Spinal cord (tissue), 10 donors: ENCODE data around the gene C1orf167. TPM values are rescaled to one million over a fixed set of nuclear protein-coding genes. Genes with fewer than 3 reads are reported as not detected.
"Not testable (repeated sequence)": the region's sequence is repeated elsewhere in the genome, so short reads cannot be mapped to it uniquely, and the experiment has no call there.

Experiments
- DNase-seq, 6 donors: peaks; one replicate each; pipeline versions ENCODE4 v3.0.0 to v3.0.0-alpha.2; 2013 to 2015; ENCODE audit warnings: low spot score in 6 of 6, low read depth in 4 of 6
- H3K27ac ChIP-seq: one replicate; pipeline ENCODE4 v1.5.1; 2013; ENCODE audit warnings: low read depth, low read length, control low read depth
- H3K27me3 ChIP-seq: one replicate; pipeline ENCODE4 v1.6.1; 2013; ENCODE audit warnings: low read length; ENCODE audit not compliant: control insufficient read depth, insufficient read depth
- H3K36me3 ChIP-seq: one replicate; pipeline ENCODE4 v1.6.1; 2013; ENCODE audit warnings: low read length; ENCODE audit not compliant: control insufficient read depth, insufficient read depth
- H3K4me1 ChIP-seq: one replicate; pipeline ENCODE4 v1.6.1; 2013; ENCODE audit warnings: low read length; ENCODE audit not compliant: control insufficient read depth, insufficient read depth
- H3K4me3 ChIP-seq: one replicate; pipeline ENCODE4 v1.5.1; 2013; ENCODE audit warnings: low read depth, low read length, control low read depth
- H3K9me3 ChIP-seq: one replicate; pipeline ENCODE4 v1.6.1; 2013; ENCODE audit warnings: low read length; ENCODE audit not compliant: control insufficient read depth, insufficient read depth
- WGBS: methylation state at CpG from one replicate; pipeline ENCODE4 v1.1.5; 2013; ENCODE audit warnings: missing lambda C conversion rate; ENCODE audit not compliant: insufficient coverage; 5-methylcytosine and 5-hydroxymethylcytosine counted together
- polyA plus RNA-seq, 2 donors: library from polyadenylated mRNA; unstranded; fragments of 120-200 nt; gene quantifications; one replicate each; pipeline ENCODE4 v1.2.1, GENCODE V29; 2013; ENCODE audit not compliant: insufficient read length in 2 of 2
- total RNA-seq, 2 donors: library from RNA; depleted of rRNA in 1 of 2; stranded (reverse); fragments of 120-200 nt in 1 of 2; fragments of >200 nt in 1 of 2; gene quantifications; one replicate each; pipeline versions ENCODE4 v1.2.3 to v1.2.4, GENCODE V29; 2013 to 2014
- donor health status: healthy.

C1orf167 gene
- total and polyA plus RNA-seq, 4 donors = 0.23 to 4.7 (median 0.30) TPM; not detected in 1

- no peaks in the 10 kb centered on the region for H3K27me3 ChIP-seq
- DNase-seq = no peak
- no peak overlapping the region for H3K4me3 ChIP-seq
- peaks cover 2% of the 10 kb centered on the region for H3K4me1 ChIP-seq
- no peak overlapping the region for H3K27ac ChIP-seq
- H3K36me3 ChIP-seq = peaks cover 72% of the 10 kb centered on the region
- 75% methylated on average over 2 of the region's 6 CpGs for WGBS
- H3K9me3 ChIP-seq = no peaks in the 10 kb centered on the region
Observed at GRCh38 chr1:11797525-11798216, 35.7 kb downstream of the C1orf167 start.

GRCh38 chr1:11799099-11799498 lies 37.1 kb downstream of the C1orf167 start:
- Histone ChIP-seq H3K4me1 (peaks cover 16% of the 10 kb centered on the region), H3K9me3 (no peaks in the 10 kb centered on the region), H3K27ac (no peak overlapping the region), H3K4me3 (no peak overlapping the region), H3K36me3 (peaks cover 67% of the 10 kb centered on the region), H3K27me3 (no peaks in the 10 kb centered on the region)
- 95% methylated on average over 5 of the region's 5 CpGs for WGBS
- DNase-seq = no peak

GRCh38 chr1:11799896-11800295 lies 37.9 kb downstream of the C1orf167 start:
- peaks cover 59% of the 10 kb centered on the region for H3K36me3 ChIP-seq
- H3K4me3 ChIP-seq = no peak overlapping the region
- no peaks in the 10 kb centered on the region for H3K9me3 ChIP-seq
- peaks cover 24% of the 10 kb centered on the region for H3K4me1 ChIP-seq
- no peaks in the 10 kb centered on the region for H3K27me3 ChIP-seq
- no peak for DNase-seq
- H3K27ac ChIP-seq = no peak overlapping the region
- WGBS = 99% methylated on average over 7 of the region's 9 CpGs

GRCh38 chr1:11800391-11800755 lies 38.4 kb downstream of the C1orf167 start:
- 90% methylated on average over 2 of the region's 8 CpGs for WGBS

GRCh38 chr1:11800756-11801433 lies 38.9 kb downstream of the C1orf167 start:
- Histone ChIP-seq H3K36me3 (peaks cover 49% of the 10 kb centered on the region), H3K4me3 (no peak overlapping the region), H3K9me3 (no peaks in the 10 kb centered on the region), H3K4me1 (peaks cover 28% of the 10 kb centered on the region), H3K27me3 (no peaks in the 10 kb centered on the region), H3K27ac (no peak overlapping the region)
- WGBS = 87% methylated on average over 20 of the region's 21 CpGs
- DNase-seq = no peak

More at GRCh38 chr1:11800391-11800755, 38.4 kb downstream of the C1orf167 start:
- Histone ChIP-seq H3K27me3 (no peaks in the 10 kb centered on the region), H3K27ac (no peak overlapping the region), H3K4me3 (no peak overlapping the region), H3K36me3 (peaks cover 54% of the 10 kb centered on the region), H3K4me1 (peaks cover 28% of the 10 kb centered on the region), H3K9me3 (no peaks in the 10 kb centered on the region)
- no peak for DNase-seq

- H3K27me3 ChIP-seq = no peaks in the 10 kb centered on the region
- 36% methylated on average over 6 of the region's 6 CpGs for WGBS
- H3K27ac ChIP-seq = peak overlapping the region; percentile 95
- peak overlapping the region; percentile 58 for H3K4me3 ChIP-seq
- no peaks in the 10 kb centered on the region for H3K9me3 ChIP-seq
- DNase-seq = no peak
- H3K4me1 ChIP-seq = peaks cover 34% of the 10 kb centered on the region
- peaks cover 39% of the 10 kb centered on the region for H3K36me3 ChIP-seq
Observed at GRCh38 chr1:11802616-11802972, 40.6 kb downstream of the C1orf167 start.

GRCh38 chr1:11802973-11803885 lies 41.2 kb downstream of the C1orf167 start:
- WGBS = 18% methylated on average over 28 of the region's 28 CpGs
- peak overlapping the region; percentile 95 for H3K27ac ChIP-seq
- H3K4me1 ChIP-seq = peaks cover 34% of the 10 kb centered on the region
- H3K9me3 ChIP-seq = no peaks in the 10 kb centered on the region
- DNase-seq = peak in 3 of 6 donors; percentile 47 to 90 (median 85)
- no peaks in the 10 kb centered on the region for H3K27me3 ChIP-seq
- H3K4me3 ChIP-seq = peak overlapping the region; percentile 58
- peaks cover 39% of the 10 kb centered on the region for H3K36me3 ChIP-seq

GRCh38 chr1:11803924-11804665 lies 42.1 kb downstream of the C1orf167 start:
- 72% methylated on average over 5 of the region's 9 CpGs for WGBS

More at GRCh38 chr1:11803924-11804665, 42.1 kb downstream of the C1orf167 start:
- Histone ChIP-seq H3K27ac (peak overlapping the region; percentile 95), H3K4me3 (peak overlapping the region; percentile 94), H3K4me1 (peaks cover 34% of the 10 kb centered on the region), H3K36me3 (peaks cover 36% of the 10 kb centered on the region)
- DNase-seq, H3K9me3 ChIP-seq, H3K27me3 ChIP-seq: not testable (repeated sequence)
